COLO829 (cell line): Measurements from ENCODE around the gene COL26A1.
A peak's percentile ranks its signal among the peaks of the same experiment; 100 is the strongest.
"Not testable (repeated sequence)": the region's sequence is repeated elsewhere in the genome, so short reads cannot be mapped to it uniquely, and the experiment has no call there.

Experiments
- DNase-seq: peaks from one replicate; pipeline ENCODE4 v3.0.0; 2012; ENCODE audit warnings: low spot score

The COL26A1 gene

DNA sequence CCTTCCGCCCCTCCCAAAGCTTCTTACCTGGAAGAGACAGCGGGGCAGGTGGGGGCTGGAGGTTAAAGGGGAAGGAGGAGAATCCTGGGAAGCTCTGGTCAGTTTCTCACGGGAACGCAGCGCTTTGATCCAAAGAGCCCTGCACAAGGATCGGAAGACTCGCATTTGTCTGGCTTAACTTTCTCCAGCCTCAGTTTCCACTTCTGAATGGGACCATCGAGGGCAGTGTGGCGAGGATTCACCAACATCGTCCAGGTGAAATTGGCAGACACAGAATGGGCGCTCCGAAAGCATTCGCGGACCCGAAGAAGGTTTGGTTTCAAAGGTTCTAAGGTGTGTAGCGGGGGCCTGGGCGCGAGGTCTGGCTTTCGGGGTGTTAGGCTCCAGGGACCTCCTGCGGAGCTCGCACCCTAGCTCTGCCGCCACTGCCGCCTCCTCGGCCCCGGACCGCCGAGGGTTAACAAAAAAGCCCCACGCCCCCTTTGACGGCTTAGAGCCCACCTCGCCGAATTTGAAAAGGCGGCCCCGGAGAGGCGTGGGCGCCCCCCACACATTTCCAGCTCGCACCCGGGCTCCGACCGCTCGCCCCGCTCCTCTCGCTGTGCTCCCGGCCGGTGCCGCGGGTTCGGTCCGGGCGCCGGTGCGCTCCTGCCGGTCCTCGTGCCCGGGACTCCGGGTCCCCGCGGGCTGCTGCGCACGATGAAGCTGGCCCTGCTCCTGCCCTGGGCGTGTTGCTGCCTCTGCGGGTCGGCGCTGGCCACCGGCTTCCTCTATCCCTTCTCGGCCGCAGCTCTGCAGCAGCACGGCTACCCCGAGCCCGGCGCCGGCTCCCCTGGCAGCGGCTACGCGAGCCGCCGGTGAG, at the start of gene COL26A1:
Gene COL26A1 (plus strand): TSS at position 542 of the 862 bp plus-strand sequence. CDS start 158 bp downstream, at position 700.
- no peak for DNase-seq

- peak; percentile 62 for DNase-seq
Measured at GRCh38 chr7:101315336-101315735, 47.3 kb upstream of the COL26A1 start.

DNA sequence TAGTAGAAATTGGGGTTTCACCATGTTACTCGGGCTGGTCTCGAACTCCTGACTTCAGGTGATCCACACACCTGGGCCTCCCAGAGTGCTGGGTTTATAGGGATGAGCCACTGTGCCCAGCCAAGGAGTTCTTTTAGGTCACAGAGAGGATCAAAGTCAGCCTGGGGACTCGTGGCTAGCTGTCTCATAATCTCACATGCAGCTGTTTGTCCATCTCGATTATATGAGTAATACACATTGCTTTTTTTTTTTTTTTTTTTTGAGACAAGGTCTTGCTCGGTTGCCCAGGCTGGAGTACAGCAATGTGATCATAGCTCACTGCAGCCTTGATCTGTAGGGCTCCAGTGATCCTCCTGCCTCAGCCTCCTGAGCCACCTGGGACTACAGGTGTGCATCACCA, 43.3 kb upstream of the COL26A1 start:
- DNase-seq, result no peak

DNA sequence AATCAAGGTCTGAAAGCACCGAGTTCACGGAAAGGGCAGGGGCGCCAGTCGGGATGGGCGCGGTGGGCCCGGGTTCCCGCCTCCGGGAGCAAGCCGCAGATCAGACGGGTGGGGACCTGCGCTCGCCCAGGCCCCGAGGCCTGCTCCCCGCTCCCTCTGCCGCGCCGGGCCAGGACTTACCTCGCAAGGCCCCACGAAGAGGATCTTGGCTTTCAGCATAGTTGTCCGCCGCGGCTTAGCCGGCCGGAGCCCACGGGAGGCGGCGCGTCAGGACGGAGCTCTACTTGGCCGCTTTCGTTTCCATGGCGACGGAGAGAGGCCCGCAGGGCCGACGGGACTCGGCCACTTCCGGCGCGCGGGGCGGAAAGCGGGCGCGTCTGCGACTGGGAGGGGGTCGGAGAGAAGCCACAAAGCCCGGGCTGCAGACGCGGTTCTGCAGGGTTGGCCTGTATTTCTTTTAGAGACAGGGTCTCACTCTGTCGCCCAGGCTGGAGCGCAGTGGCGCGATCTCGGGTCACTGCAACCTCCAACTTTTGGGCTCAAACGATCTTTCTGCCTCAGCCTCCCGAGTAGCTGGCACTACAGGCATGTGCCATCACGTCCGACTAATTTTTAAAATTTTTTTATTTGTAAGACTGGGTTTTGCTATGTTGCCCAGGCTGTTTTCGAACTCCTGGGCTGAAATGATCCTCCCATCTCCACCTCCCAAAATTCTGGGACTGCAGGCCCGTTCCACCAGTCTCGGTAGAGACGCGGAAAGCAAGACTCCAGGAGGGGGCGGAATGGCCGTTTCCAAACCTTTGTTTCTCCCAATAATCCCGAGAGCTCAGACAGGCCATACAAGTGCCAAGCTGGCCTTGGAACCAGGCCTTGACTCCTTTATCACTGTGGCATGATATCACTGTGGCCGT, 40.9 kb upstream of the COL26A1 start, which contains the start of gene IFT22:
Gene IFT22 (minus strand): TSS at position 322 of the 911 bp plus-strand sequence. CDS start 103 bp downstream, at position 219.
- peak; percentile 90 for DNase-seq

DNA sequence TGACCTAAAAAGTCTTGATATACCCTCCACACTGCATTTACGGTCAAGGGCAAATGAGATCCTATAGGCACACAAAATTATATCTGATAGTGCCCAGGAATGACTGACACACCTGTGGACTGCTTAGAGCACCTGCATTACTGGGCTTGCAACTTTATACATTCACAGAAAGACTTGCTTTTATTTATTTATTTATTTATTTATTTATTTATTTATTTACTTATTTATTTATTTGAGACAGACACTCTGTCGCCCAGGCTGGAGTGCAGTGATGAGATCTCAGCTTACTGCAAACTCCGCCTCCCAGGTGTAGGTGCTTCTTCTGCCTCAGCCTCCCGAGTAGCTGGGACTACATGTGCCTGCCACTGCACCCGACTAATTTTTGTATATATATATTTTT, 34.5 kb upstream of the COL26A1 start:
- DNase-seq, result no peak

GRCh38 chr7:101330011-101330484, 32.6 kb upstream of the COL26A1 start:
- DNase-seq, result no peak

- no peak for DNase-seq
Measured at GRCh38 chr7:101332026-101332425, 30.6 kb upstream of the COL26A1 start.

- no peak for DNase-seq
Measured at GRCh38 chr7:101333912-101334311, 28.8 kb upstream of the COL26A1 start.

DNA sequence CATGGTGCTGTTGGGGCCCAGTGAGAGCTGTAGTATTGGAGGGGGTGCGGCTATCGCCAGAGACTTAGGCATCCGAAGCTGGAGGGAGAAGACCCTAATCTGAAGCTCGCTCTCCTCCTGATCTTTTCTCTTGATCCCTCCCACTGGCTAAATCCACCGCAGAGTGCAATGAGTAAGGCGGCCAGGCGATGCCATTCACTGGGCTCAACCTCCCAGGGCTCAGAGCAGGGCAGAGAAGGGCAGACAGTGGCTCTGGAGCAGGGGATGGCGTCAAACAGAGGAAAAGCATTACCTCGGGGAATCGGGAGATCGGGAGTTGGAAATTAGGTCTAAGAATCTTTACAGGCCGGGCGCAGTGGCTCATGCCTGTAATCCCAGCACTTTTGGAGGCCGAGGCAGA, 22.3 kb upstream of the COL26A1 start:
- DNase-seq, result no peak

- no peak for DNase-seq
Measured at GRCh38 chr7:101342892-101343291, 19.8 kb upstream of the COL26A1 start.

GRCh38 chr7:101347477-101347876, 15.2 kb upstream of the COL26A1 start:
- no peak for DNase-seq

GRCh38 chr7:101348456-101349067, 14.1 kb upstream of the COL26A1 start:
- not testable (repeated sequence) for DNase-seq

- not testable (repeated sequence) for DNase-seq
Measured at GRCh38 chr7:101349300-101349699, 13.4 kb upstream of the COL26A1 start.

GRCh38 chr7:101352920-101353308, 9.8 kb upstream of the COL26A1 start:
- DNase-seq, result no peak

DNA sequence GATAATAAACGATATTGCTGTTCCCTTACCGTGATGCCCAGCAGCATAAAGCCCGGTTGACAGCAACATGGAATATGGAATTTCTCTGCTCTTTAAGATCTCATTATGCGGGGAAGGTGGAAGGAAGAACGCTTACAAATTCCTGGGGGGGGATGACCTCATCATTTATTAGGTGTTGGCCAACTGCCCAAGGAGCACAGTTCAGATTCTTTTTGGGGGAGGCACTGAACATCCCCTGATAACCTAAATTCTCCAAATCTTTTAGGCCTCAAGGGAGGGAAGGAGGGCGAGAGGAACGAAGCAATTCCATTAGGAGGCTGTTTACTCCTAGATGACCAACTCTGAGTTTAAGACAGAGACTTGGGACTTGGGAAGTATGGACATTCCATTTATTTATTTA, 5.2 kb upstream of the COL26A1 start:
- no peak for DNase-seq

- no peak for DNase-seq
Measured at GRCh38 chr7:101363196-101363733, 590 bp downstream of the COL26A1 start.

- DNase-seq, result peak; percentile 63
Measured at GRCh38 chr7:101363734-101364374, 1.2 kb downstream of the COL26A1 start.

DNA sequence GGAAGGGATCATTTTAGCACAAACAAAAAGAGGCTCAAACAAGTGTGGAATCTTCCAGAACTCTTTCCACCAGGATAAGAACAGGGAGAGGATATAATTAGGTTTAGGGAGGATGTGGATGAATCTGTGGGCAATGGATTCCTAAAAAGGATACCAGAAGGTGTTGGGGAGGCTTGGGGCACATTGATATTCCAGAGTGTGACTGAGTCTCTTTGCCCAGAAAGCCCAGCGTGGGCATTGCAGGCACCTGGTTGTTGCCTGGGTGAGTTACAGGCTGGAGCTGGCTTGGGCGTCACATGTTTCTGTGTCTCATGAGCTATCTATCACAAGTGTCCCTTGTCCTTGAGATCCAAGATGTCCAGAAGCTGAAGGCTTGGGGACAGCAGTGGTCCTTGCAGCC, 3.3 kb downstream of the COL26A1 start:
- DNase-seq, result no peak

DNA sequence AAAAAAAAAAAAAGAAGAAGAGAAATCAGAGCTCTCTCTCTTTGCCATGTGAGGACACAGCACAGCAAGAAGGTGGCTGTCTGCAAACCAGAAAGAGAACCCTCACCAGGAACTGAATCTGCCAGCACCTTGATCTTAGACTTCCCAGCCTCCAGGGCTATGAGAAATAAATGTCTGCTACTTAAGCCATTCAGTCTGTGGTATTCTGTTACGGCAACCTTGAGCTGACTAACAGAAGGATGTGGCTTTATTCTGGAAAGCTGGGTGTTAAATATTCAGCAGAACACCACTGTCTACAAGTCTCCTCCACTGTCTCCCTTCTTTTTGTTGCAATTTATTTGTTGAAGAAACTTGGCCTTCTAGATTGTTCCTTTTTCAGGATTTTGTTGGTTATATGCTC, 5.0 kb downstream of the COL26A1 start:
- no peak for DNase-seq

DNA sequence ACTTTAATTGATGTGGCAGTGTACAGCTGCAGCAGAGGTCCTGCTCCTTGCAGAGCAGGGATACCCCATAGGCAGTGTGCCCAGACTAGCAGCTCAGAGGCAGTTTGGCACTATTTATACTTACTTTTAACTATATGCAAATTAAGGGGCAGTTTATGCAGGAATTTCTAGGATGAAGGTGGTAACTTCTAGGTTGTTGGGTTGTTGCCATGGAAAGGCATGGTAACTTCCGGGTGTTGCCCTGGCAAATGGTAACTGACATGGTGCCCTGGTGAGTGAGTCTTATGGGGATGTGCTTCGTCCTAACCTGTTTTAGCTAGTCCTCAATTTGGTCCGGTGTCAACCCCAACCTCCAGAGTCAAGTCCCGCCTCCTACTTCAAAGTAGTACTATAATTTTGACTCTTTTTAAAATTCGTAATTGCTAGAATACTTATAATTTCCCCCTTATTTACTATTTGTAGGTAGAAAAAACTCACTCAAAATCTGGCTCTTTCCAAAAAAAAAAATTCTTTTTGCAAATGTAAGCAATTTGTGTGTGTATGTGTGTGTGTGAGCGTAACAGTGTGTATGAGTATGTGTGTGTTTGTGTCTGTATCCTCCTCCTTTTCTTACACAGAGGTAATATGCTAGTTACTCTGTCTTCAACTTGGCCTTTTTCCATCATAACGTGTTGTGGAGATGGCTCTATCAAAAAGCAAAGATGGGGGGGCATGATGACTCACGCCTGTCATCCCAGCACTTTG, 5.9 kb downstream of the COL26A1 start:
- DNase-seq, result no peak

GRCh38 chr7:101370836-101371235, 8.2 kb downstream of the COL26A1 start:
- no peak for DNase-seq
